Right kidney (tissue), 1 donor: ENCODE data around the gene LRMDA.
A peak's percentile ranks its signal among the peaks of the same experiment; 100 is the strongest.

Source experiments
- DNase-seq: peaks from one replicate; pipeline ENCODE4 v3.0.0-alpha.2; 2016

LRMDA gene

GRCh38 chr10:75962395-75963061 lies 531.1 kb downstream of the LRMDA start:
- no peak for DNase-seq

GRCh38 chr10:75967491-75967890 lies 536.1 kb downstream of the LRMDA start:
- DNase-seq: no peak

- no peak for DNase-seq
Observed at GRCh38 chr10:75969031-75969430, 537.6 kb downstream of the LRMDA start.

GRCh38 chr10:75971402-75972211 lies 540.2 kb downstream of the LRMDA start:
- DNase-seq: peak; percentile 28

- peak; percentile 27 for DNase-seq
Observed at GRCh38 chr10:75972491-75973276, 541.3 kb downstream of the LRMDA start.

GRCh38 chr10:75974080-75974479 lies 542.7 kb downstream of the LRMDA start:
- DNase-seq: no peak

GRCh38 chr10:75976681-75977080 lies 545.3 kb downstream of the LRMDA start:
- DNase-seq: no peak

- no peak for DNase-seq
Observed at GRCh38 chr10:75977139-75977538, 545.7 kb downstream of the LRMDA start.

- no peak for DNase-seq
Observed at GRCh38 chr10:75978213-75978612, 546.8 kb downstream of the LRMDA start.

GRCh38 chr10:75980419-75981002 lies 549.1 kb downstream of the LRMDA start:
- no peak for DNase-seq

- DNase-seq: no peak
Observed at GRCh38 chr10:75982611-75983369, 551.4 kb downstream of the LRMDA start.

GRCh38 chr10:75984067-75984466 lies 552.6 kb downstream of the LRMDA start:
- no peak for DNase-seq

- no peak for DNase-seq
Observed at GRCh38 chr10:75987616-75988015, 556.2 kb downstream of the LRMDA start.

GRCh38 chr10:75994357-75995040 lies 563.1 kb downstream of the LRMDA start:
- DNase-seq: no peak

- DNase-seq: no peak
Observed at GRCh38 chr10:75995041-75995430, 563.6 kb downstream of the LRMDA start.

GRCh38 chr10:75995720-75996119 lies 564.3 kb downstream of the LRMDA start:
- no peak for DNase-seq

- DNase-seq: no peak
Observed at GRCh38 chr10:75999001-75999400, 567.6 kb downstream of the LRMDA start.

GRCh38 chr10:75999515-76000209 lies 568.2 kb downstream of the LRMDA start:
- no peak for DNase-seq

GRCh38 chr10:76000550-76000949 lies 569.1 kb downstream of the LRMDA start:
- DNase-seq: no peak

GRCh38 chr10:76001019-76001418 lies 569.6 kb downstream of the LRMDA start:
- no peak for DNase-seq

- no peak for DNase-seq
Observed at GRCh38 chr10:76001461-76001860, 570.0 kb downstream of the LRMDA start.
